AG04449 (cell line): ENCODE measurements around the gene REEP3.

Experiments
- CTCF ChIA-PET: fragments of 350-600 bp; formaldehyde crosslinking; extraction: SDS; loops from one replicate; lab custom pipeline; 2021; ENCODE audit warnings: antibody characterized with exemption; lab: Yijun Ruan, JAX
- POLR2A ChIA-PET: fragments of 400-600, 350-600 bp; formaldehyde crosslinking; extraction: SDS; loops from one replicate; lab custom pipeline; 2020; ENCODE audit warnings: antibody characterized with exemption, inconsistent platforms; lab: Yijun Ruan, JAX
- DNase-seq: peaks from one replicate; pipeline ENCODE4 v3.0.0-alpha.2; 2010; ENCODE audit warnings: low read depth, low spot score
- H3K4me3 ChIP-seq: 2 replicates; pipeline ENCODE4 v1.5.1; 2011; ENCODE audit warnings: low read depth, mild to moderate bottlenecking, control low read depth, low read length
- TF ChIP-seq, protein P1 (sequence below): IDR thresholded peaks from one replicate; pipeline ENCODE4 v1.5.1; 2011; ENCODE audit warnings: mild to moderate bottlenecking, moderate library complexity, low read length, control low read depth, inconsistent platforms; ENCODE audit not compliant: insufficient read depth; ENCODE audit errors: missing control alignments

REEP3 gene

GRCh38 chr10:63603709-63604445, 82.7 kb downstream of the REEP3 start:
- H3K4me3 ChIP-seq, result no peak overlapping the region
- ChIA-PET CTCF (interaction anchor here (0.8 to 1.6 kb wide), 2 partner anchors 15 to 117 kb away, joined by 3 read pairs; no protein-coding TSS in a partner anchor), POLR2A (no interaction called here)
- TF ChIP-seq, protein P1, sequence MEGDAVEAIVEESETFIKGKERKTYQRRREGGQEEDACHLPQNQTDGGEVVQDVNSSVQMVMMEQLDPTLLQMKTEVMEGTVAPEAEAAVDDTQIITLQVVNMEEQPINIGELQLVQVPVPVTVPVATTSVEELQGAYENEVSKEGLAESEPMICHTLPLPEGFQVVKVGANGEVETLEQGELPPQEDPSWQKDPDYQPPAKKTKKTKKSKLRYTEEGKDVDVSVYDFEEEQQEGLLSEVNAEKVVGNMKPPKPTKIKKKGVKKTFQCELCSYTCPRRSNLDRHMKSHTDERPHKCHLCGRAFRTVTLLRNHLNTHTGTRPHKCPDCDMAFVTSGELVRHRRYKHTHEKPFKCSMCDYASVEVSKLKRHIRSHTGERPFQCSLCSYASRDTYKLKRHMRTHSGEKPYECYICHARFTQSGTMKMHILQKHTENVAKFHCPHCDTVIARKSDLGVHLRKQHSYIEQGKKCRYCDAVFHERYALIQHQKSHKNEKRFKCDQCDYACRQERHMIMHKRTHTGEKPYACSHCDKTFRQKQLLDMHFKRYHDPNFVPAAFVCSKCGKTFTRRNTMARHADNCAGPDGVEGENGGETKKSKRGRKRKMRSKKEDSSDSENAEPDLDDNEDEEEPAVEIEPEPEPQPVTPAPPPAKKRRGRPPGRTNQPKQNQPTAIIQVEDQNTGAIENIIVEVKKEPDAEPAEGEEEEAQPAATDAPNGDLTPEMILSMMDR, result no peak
- DNase-seq, result no peak

- H3K4me3 ChIP-seq, result no peak overlapping the region
- DNase-seq, result no peak
- ChIA-PET CTCF (interaction anchor here (1.0 to 1.6 kb wide), 3 partner anchors 11 to 115 kb away, joined by 3 read pairs; no protein-coding TSS in a partner anchor), POLR2A (interaction anchor here (0.6 kb wide), 1 partner anchor 336 kb away, joined by 3 read pairs; no protein-coding TSS in a partner anchor)
- TF ChIP-seq, protein P1, result no peak
These were observed 84.2 kb downstream of the REEP3 start for GRCh38 chr10:63605197-63605967.

GRCh38 chr10:63608511-63608910, 87.3 kb downstream of the REEP3 start:
- POLR2A ChIA-PET, result interaction anchor here (0.7 kb wide), 1 partner anchor 339 kb away, joined by 3 read pairs; no protein-coding TSS in a partner anchor
- TF ChIP-seq, protein P1, result no peak
- CTCF ChIA-PET, result interaction anchor here (0.9 to 2.0 kb wide), 3 partner anchors 20 to 443 kb away, joined by 3 to 11 read pairs (median 3); no protein-coding TSS in a partner anchor
- no peak for DNase-seq
- H3K4me3 ChIP-seq, result no peak overlapping the region

GRCh38 chr10:63611078-63611477, 89.9 kb downstream of the REEP3 start:
- POLR2A ChIA-PET, result no interaction called here
- DNase-seq, result no peak
- TF ChIP-seq, protein P1, result no peak
- CTCF ChIA-PET, result interaction anchor here (1.5 to 1.8 kb wide), 2 partner anchors 17 to 109 kb away, joined by 4 to 8 read pairs; no protein-coding TSS in a partner anchor
- H3K4me3 ChIP-seq, result no peak overlapping the region

DNA sequence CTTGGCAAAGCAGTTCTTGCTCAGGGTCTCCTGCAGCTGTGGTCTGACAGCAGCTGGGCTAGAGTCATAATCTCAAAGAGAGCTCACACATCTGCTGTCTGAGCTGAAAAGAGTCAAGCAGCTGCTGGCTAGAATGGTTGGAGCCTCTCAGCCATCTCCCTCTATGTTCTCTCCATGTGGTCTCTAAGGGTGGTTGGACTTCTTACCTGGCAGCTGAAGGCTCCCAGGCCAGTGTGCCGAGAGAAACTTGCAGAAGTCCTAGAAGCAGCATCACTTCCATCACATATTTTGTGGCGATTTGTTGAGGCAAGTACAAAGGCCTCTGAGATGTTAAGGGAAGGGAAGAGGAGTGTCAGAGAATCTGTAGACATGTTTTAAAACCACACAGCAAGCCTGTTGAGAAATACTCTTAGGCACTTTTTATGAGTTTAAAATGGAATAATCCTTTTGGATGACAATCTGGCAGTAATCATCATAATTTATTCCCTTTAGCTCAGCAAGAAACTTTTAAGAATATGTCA, 93.2 kb downstream of the REEP3 start:
- ChIA-PET CTCF (interaction anchor here (1.1 to 4.2 kb wide), 3 partner anchors 14 to 106 kb away, joined by 3 to 15 read pairs (median 8); no protein-coding TSS in a partner anchor), POLR2A (no interaction called here)
- no peak overlapping the region for H3K4me3 ChIP-seq

More for the DNA sequence above, 93.2 kb downstream of the REEP3 start:
- DNase-seq, result no peak
- TF ChIP-seq, protein P1, result no peak
